ENCODE measurements around the gene CD4.

Gene CD4

DNA sequence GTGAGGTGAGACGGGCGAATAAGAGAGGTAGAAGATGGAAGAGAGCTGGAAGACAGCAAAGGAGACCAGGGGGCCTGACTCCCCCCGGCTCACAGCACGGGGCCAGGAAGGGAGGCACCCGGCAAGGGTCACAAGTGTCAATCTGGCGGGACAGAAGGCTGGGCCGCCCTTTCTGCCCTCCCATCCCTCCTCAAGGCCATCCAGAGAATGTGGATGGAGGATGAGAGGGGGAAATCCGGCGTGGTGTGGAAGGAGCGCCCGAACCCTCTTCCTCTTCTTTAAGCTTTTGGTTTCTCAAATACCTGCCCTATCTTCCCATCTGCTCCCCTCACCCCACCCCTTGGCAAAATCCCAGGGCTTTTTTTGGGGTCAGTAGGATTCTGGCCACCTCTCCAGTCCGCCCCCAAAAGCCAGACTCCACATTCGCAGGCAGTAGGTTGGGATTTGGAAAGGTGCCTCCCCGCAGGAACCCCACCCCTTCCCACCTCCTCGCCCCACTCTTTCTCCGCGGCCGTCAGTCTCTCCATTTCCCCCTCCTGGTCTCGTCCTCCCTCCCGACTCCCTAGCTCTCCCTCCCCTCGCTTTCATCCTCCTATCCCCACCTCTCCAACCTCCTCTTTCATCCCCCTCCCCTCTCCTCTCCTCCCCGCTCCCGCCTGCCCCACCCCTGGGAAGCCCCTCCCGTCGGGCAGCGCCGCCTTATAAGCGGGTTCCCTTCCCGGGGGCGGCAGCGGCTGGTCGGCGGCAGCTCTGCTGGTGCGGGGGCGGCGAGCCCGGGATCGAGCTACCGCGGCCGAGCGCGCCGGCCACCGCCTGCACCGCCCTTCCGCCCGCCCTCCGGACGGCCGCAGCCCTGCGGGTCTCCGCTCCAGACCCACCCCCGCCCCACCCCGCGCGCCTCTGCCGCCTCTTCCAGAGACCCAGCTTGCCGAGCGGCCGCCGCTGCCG is 23.4 kb upstream of the CD4 start, which contains the start of gene PTMS:
Gene PTMS (plus strand): TSS at position 730 of the 948 bp plus-strand sequence. CDS start 343 bp downstream, outside the sequence.
- peak; percentile 97 for DNase-seq

DNA sequence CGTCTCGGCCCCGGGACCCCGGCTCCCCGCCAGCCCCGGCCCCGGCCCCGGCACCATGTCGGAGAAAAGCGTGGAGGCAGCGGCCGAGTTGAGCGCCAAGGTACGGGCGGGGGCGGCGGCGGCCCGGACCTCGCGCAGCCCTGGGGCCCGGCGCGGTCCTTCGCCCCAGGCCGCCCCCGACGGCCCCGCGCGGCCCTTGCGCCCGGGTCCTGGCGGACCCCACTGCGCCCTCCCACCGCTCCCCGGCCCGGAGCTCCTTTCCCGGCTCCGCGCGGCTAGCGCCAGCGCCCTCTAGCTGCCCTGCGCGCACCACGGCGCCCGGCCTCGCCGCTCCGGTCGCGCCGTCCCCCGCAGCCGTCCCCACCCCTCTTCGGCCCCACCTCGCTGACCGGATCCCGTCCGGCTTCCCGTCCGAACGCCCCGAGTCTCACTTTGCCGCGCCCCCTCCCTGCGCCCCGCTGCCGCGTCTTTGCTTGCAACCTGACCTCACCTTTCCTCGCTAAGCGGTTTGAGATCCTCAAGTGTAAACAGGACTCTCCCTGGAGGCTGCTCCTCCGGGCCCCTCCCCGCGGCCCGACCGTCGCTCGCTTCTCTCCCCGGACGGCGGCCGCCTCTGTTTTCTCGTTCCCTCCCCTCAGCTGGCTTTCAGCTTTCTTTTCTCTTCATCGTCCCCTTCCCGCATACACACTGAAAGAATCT is 22.5 kb upstream of the CD4 start:
- DNase-seq = peak; percentile 56

DNA sequence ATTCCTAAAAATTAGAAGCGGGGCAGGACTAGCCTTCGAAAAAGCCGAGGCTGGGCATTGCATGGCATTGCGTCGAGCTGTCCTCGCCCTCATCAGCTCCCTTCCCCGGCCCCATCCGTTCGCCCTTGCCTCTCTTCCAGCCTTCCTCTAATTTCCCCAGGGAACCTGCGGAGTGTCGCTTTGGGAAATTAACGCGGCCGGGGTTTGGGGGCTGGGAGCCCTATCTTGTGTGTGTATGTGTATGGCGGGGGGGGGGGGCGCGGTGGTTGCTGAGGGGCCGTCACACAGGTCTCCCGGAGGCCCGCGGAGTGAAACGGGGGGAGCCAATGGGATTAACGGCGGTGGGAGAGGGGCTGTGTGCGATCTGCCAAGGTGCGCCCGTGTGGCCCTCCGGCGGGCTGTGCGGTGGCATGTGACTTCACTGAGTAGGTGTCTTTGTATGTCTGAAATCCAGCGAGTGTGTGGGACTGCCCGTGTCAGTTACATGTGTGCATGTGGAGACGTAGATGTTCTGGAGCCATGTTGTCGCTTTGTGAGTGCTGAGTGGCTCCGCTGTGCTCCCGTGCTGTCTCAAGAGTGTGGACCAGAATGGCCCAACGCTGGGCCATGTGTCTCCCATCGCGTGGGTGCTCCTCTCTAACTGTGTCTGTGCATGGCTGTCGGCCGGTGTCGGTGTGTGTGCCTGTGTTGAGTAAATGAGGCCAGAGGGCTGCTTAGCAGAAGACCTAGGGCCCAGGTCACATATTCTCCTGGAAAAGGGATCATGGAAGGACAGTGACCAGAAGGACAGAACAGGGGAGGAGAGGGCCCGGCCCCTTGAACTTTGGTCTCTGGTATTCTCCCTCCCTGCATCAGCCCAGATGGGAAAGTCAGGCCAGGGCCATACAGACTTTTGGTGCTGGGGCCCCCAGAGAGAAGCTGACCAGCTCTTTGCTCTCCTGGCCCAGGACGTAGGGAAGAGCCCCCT is 21.7 kb upstream of the CD4 start:
- no peak for DNase-seq

DNA sequence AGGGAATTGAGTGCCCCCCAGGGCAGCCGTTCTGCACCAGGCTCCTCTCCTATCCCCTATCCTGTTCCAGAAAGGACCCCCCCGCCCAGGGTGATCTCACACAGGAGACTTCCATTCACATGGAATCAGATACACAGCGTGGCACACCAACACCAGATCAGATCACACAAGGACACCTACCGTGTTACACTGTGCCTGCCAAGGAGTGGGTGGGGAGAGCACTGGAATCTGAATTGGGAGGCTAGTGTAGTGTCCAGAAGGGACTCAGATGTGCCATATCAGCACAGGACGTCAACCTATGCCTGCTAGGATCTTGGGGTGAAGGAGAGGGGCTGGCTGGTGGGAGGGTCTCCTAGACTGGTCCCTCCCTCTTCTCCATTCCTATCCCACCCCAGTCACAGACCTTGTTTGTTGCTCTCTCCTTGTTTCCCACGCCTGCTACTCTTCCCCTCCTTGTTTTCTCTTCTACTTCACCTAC is 20.9 kb upstream of the CD4 start:
- no peak for DNase-seq

DNA sequence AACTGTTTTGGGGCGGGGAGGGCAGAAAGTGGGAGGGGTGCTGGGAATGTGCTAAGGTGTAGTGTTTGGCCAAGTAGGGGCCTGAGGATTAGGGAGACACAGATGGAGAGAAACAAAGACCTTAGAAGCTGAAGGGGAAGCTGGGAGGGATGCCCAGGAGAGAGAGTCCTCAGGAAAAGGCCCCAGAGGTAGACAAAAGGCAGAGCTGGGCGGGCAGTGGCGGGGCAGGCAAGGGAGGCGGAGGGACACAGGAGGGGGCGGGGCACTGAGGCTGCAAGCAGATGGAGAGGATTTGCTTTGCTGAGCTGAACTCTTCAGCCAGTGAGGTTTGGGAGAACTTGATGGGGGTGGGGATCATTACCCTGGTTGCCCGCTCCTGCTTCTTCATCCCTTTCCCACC is 20.3 kb upstream of the CD4 start:
- DNase-seq = peak; percentile 39

DNA sequence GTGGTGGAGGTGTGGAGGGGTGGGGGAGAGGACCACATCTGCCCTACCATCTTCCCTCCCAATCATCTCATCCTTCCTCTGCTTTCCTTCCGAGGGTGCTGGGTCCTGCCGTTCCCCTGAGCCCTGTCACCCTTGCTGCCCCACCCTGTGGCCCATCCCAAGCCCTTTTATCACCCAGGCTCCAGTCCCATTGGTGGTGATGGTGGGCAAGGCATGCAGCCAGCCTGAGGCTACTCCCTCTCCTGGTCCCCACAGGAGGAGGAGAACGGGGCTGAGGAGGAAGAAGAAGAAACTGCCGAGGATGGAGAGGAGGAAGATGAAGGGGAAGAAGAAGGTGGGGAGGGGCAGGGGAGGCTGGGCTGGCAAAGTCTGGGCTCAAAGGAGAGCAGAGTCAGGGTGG is 19.7 kb upstream of the CD4 start:
- no peak for DNase-seq

DNA sequence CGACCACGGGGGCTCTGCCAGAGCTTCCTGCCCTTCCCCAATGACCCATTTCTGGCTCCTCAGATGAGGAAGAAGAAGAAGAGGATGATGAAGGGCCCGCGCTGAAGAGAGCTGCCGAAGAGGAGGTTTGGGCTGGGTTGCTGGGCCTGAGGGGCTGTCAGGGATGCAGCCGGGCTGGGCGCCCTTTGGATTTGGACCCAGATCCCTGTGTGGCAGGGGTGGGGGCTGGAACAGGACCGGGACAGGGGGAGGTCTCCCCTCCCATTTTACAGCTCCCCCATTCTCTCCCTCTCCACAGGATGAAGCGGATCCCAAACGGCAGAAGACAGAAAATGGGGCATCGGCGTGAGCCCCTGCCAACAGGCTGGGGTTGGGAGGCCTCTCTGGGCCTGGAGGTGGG is 19.2 kb upstream of the CD4 start:
- DNase-seq = no peak

DNA sequence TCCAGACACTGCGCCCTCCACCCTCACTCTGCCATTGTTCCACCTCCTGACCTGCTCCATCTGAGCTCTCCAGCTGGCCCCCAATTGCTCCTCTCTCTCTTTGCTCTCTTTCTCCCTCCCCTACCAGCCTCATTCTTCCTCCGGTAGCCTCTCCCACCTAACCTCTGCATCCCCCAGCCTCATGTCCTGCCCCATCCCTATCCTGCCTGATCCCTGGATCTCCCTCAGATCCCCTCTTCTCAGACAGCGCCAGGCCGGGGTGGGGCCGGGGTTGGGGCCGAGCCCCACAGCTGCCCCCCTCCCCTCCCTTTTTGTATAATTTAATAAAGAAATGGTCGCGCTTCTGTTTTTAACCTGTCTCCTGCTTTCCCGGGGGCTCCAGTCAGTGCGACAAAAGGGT is 18.7 kb upstream of the CD4 start:
- DNase-seq = no peak

DNA sequence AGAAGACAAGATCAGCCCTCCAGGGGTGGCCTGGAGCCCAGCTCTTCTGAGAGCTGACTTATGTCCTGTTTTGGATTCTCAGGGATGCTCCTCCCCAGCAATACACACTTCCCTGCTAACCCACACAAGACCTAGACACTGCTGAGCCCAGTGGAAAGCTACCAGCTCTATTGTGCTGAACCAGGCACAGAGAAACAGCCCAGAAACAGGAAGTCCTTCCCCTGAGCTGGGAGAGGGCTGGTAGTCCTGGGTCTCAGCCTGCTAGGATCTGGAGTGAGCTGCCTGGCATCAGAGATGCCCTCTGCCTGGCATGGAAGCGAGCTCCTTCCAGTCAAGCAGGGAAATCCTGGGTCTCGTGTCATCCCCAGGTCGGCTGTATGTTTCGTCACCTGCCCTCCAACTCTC is 18.2 kb upstream of the CD4 start:
- no peak for DNase-seq

DNA sequence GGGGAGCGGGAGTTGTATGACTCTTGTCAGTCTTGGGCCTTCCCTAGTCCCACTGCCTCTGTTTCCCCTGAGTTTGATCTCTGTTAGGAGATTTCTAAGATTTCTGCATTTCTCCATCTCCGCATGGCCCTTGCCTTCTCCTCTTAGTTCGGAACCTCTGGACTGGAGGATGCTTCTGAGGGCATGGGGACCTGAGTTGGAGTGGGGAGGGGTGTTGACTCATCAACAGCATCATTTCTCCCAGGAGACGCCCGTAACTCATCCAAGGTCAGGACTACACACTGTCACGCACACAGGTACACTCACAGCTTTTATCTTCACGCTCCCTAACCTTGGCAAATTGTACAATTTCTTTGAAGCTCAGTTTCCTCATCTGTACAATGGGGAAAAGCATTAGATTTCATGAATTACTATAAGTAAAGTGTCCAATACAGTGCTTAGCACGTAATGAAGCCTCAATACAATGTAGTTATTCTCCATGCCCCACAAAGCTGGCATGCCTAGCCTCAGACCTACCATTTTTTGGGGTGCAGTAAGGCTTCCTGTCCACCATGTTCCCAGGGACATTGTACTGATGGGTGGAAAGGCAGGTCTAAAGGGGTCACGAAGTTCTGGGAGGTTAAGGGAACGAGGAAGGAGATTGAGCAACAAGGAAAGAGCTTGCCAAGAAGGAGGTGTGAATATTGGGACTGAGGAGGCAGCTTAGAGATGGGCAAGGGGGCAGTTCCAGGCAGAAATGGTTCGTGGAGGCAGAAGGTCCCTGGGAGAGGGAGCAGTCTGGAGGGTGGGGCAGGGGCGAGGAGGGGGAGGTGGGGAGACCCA is 17.6 kb upstream of the CD4 start:
- DNase-seq = no peak

DNA sequence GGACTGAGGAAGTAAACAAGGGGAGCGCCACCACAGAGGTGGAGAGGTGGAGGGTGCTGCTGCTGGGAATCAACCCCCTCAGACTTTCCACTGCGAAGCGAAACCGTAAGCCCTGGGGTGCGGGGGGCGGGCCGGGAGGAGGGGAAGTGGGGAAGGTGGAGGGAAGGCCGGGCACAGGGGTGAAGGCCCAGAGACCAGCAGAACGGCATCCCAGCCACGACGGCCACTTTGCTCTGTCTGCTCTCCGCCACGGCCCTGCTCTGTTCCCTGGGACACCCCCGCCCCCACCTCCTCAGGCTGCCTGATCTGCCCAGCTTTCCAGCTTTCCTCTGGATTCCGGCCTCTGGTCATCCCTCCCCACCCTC is 17.0 kb upstream of the CD4 start, which contains the start of gene LAG3:
Gene LAG3 (plus strand): TSS at position 190 of the 365 bp plus-strand sequence. CDS start 333 bp downstream, outside the sequence.
- DNase-seq = no peak

DNA sequence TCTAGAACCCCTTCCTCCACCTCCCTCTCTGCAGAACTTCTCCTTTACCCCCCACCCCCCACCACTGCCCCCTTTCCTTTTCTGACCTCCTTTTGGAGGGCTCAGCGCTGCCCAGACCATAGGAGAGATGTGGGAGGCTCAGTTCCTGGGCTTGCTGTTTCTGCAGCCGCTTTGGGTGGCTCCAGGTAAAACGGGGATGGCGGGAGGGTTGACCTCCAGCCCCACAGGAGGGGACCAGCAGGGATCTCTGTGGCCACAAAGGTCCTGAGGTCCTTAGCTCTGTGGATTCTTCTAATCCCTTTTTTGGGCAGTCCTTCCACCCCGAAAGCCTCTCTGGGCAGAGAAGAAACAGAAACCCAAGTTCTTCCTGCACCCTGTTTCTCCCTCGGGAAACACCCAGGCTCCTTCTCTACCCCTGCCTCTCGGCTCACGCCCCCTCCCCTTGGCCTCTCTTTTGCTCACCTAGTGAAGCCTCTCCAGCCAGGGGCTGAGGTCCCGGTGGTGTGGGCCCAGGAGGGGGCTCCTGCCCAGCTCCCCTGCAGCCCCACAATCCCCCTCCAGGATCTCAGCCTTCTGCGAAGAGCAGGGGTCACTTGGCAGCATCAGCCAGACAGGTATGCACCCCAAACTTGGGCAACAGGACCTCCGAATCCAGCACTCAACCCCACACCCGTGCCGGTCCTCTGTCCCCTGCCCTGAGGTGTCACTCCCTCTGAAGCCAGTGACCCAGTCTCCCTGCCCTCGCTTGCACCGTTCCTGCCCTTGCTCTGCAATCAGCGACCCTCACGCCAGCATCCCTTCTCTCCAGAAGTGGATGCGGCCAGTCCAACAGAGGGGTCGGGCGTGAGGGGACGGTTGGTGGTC is 16.4 kb upstream of the CD4 start:
- DNase-seq = no peak

DNA sequence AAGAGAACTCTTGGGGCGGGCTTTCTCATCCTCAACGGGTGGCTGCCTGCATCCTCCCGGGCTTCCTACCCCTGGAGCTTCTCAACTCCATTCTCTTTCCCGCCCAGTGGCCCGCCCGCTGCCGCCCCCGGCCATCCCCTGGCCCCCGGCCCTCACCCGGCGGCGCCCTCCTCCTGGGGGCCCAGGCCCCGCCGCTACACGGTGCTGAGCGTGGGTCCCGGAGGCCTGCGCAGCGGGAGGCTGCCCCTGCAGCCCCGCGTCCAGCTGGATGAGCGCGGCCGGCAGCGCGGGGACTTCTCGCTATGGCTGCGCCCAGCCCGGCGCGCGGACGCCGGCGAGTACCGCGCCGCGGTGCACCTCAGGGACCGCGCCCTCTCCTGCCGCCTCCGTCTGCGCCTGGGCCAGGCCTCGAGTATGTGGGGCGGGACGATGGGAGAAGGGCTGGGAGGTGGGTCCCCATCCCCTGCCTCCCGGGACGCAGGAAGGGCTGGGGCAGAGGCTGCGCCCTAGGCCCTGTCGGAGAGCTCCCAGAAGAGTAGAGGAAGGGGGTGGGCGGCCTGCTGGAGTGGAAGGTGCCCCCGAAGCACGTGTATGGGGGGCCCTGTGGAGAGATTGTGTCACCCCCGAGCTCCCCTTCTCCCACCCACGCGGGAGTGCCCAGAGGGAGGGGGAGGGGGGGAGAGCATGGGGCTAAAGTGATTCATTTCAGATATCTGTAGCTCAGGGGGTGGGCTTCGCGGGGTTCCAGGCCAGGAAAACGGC is 15.6 kb upstream of the CD4 start:
- no peak for DNase-seq

DNA sequence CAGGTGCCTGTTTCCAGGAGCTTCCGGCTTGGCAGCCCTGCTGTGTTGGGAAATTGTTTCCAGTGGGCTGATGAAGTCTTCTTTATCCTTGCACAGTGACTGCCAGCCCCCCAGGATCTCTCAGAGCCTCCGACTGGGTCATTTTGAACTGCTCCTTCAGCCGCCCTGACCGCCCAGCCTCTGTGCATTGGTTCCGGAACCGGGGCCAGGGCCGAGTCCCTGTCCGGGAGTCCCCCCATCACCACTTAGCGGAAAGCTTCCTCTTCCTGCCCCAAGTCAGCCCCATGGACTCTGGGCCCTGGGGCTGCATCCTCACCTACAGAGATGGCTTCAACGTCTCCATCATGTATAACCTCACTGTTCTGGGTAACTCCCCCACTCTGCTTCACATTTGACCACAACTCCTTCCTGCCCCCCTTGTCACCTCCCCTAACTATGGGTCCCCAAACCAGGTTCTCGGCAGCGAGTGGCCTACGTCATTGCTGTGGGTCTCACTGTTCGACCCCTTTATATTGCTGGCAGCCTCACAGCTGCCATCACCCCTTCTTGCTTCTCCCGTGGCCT is 14.7 kb upstream of the CD4 start:
- DNase-seq = no peak

DNA sequence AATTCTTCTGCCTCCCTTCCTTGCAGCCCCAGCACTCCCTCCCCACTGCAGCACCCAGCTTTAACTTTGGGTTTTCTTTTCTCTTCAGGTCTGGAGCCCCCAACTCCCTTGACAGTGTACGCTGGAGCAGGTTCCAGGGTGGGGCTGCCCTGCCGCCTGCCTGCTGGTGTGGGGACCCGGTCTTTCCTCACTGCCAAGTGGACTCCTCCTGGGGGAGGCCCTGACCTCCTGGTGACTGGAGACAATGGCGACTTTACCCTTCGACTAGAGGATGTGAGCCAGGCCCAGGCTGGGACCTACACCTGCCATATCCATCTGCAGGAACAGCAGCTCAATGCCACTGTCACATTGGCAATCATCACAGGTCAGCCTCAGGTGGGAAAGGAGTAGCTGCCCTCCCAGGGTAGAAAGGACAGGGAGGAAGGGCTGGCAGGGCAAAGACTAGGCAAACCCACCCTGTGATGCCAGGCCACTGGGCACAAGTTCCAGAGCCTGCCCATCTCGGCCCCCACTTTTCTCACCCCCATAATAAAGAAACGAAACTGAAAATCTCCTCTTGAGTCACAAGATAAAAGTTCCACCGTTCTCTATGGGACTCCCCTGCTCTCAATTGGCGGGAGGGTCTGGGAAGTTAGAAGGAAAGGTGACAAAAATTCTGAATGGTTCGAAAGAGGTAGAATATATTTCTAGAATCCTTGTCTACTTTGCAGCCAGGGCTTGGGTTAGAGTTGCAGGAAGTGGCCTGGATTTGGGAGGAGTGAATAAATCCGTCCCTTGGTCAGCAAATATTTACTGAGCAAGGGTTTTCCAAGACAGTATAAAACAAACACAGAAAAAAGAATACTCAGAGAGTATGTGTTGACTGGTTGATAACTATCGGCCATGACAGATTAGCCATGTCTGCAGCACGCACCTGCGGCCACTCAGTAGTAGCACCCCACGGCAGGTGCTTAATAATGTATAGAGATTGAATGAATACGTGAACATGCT is 13.8 kb upstream of the CD4 start:
- no peak for DNase-seq

DNA sequence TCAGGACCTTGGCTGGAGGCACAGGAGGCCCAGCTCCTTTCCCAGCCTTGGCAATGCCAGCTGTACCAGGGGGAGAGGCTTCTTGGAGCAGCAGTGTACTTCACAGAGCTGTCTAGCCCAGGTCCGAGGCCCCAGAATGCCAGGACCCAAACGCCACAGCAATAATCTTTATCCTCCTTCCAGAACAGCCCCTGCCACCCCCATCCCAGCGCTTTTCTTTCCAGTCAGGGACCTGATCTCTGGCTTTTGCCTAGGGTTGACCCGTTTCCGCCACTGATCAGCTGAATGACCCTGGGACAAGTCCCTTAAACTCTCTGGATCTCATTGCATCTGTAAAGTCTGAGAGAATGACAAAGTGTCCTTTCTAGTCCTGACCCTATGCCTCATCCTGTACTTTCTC is 11.9 kb upstream of the CD4 start:
- no peak for DNase-seq

DNA sequence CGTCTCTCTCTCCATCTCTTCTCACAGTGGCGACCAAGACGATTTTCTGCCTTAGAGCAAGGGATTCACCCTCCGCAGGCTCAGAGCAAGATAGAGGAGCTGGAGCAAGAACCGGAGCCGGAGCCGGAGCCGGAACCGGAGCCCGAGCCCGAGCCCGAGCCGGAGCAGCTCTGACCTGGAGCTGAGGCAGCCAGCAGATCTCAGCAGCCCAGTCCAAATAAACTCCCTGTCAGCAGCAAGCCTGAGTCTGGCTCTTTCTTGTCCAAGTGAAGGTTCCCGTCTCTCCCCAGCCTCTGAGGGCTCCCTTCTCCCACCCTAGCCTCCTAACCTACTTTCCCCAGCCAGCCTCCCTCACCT is 11.1 kb upstream of the CD4 start:
- no peak for DNase-seq
